SK-N-SH (cell line): ENCODE results near the gene RRP9. TPM values are rescaled to one million over a fixed set of nuclear protein-coding genes. Genes with fewer than 3 reads are reported as not detected.

ENCODE experiments used
- CTCF ChIA-PET: fragments of 300-600, 350-600 bp; formaldehyde crosslinking; extraction: SDS; loops from one replicate; lab custom pipeline; 2021; lab: Yijun Ruan, JAX
- POLR2A ChIA-PET: fragments of 350-600 bp; sonication (Branson Sonifier 250); formaldehyde crosslinking; extraction: SDS; loops from one replicate; lab custom pipeline; 2020; ENCODE audit warnings: antibody characterized with exemption, inconsistent platforms; lab: Yijun Ruan, JAX
- DNase-seq: peaks from one replicate; pipeline ENCODE4 v3.0.0; 2012
- H2AFZ ChIP-seq: fragments of 200-600 bp; sonication (generic); 2 replicates; pipeline ENCODE4 v1.8.1; 2016; ENCODE audit warnings: antibody characterized with exemption, mild to moderate bottlenecking, low read depth
- H3F3A ChIP-seq: fragments of 200-600 bp; sonication (generic); replicated peaks from 2 replicates; pipeline ENCODE3; 2016; ENCODE audit warnings: antibody characterized with exemption, mild to moderate bottlenecking; ENCODE audit not compliant: insufficient read depth
- H3K27ac ChIP-seq, 2 experiments: fragments of 200-500 bp in 1 of 2; fragments of 200-600 bp in 1 of 2; sonication (Bioruptor generic) in 1 of 2; sonication (generic), shearing (Covaris generic) in 1 of 2; 2 replicates each; pipeline versions ENCODE4 v1.5.1 to v1.6.1; 2014 to 2016; ENCODE audit warnings: low read depth in 2 of 2, inconsistent platforms in 1 of 2, low read length in 1 of 2, mild to moderate bottlenecking in 1 of 2, mixed read lengths in 1 of 2
- H3K27me3 ChIP-seq: fragments of 200-600 bp; sonication (generic), shearing (Covaris generic); 2 replicates; pipeline ENCODE4 v1.6.1; 2016; ENCODE audit warnings: mixed run types; ENCODE audit not compliant: insufficient read depth
- H3K36me3 ChIP-seq, 2 experiments: fragments of 200-500 bp in 1 of 2; fragments of 200-600 bp in 1 of 2; sonication (Bioruptor generic) in 1 of 2; sonication (generic) in 1 of 2; replicated peaks in 1 of 2; 2 replicates each; pipeline versions ENCODE3 to v1.5.1; 2014 to 2016; ENCODE audit warnings: low read length in 1 of 2, mild to moderate bottlenecking in 1 of 2; ENCODE audit not compliant: insufficient read depth in 2 of 2, control insufficient read depth in 1 of 2
- H3K4me1 ChIP-seq, 2 experiments: fragments of 200-500 bp in 1 of 2; fragments of 200-600 bp in 1 of 2; sonication (Bioruptor generic) in 1 of 2; sonication (generic), shearing (Covaris generic) in 1 of 2; 2 replicates each; pipeline versions ENCODE4 v1.5.1 to v1.6.1; 2014 to 2016; ENCODE audit warnings: low read depth in 1 of 2, low read length in 1 of 2, mixed run types in 1 of 2; ENCODE audit not compliant: insufficient read depth in 2 of 2, control insufficient read depth in 1 of 2
- H3K4me2 ChIP-seq: fragments of 200-600 bp; sonication (generic), shearing (Covaris generic); 2 replicates; pipeline ENCODE4 v1.6.1; 2017; ENCODE audit warnings: mixed run types
- H3K4me3 ChIP-seq, 2 experiments: fragments of 200-500 bp in 1 of 2; fragments of 200-600 bp in 1 of 2; sonication (Bioruptor generic) in 1 of 2; sonication (generic), shearing (Covaris generic) in 1 of 2; 2 replicates each; pipeline versions ENCODE4 v1.5.1 to v1.8.1; 2014 to 2016; ENCODE audit warnings: low read depth in 2 of 2, inconsistent platforms in 1 of 2, low read length in 1 of 2, mild to moderate bottlenecking in 1 of 2, mixed read lengths in 1 of 2, moderate library complexity in 1 of 2
- H3K79me2 ChIP-seq: fragments of 200-600 bp; sonication (generic); 2 replicates; pipeline ENCODE4 v1.8.1; 2017; ENCODE audit warnings: mild to moderate bottlenecking; ENCODE audit not compliant: insufficient read depth
- H3K9ac ChIP-seq: fragments of 200-600 bp; sonication (generic); 2 replicates; pipeline ENCODE4 v1.6.1; 2017; ENCODE audit warnings: mixed run types
- H3K9me2 ChIP-seq: fragments of 200-600 bp; sonication (generic); 2 replicates; pipeline ENCODE4 v1.6.1; 2017; ENCODE audit warnings: mixed run types
- H3K9me3 ChIP-seq: fragments of 200-600 bp; sonication (generic); 2 replicates; pipeline ENCODE4 v1.6.1; 2017; ENCODE audit warnings: mixed run types, mild to moderate bottlenecking, moderate library complexity
- H4K20me1 ChIP-seq: fragments of 200-600 bp; sonication (generic); 2 replicates; pipeline ENCODE4 v1.6.1; 2017; ENCODE audit warnings: mild to moderate bottlenecking, mixed run types; ENCODE audit not compliant: insufficient read depth
- CHD2 ChIP-seq: fragments of 150-350 bp; IDR thresholded peaks from 2 replicates; pipeline ENCODE4 v1.6.1; 2018; ENCODE audit warnings: low read length; ENCODE audit not compliant: partially characterized antibody
- EP300 ChIP-seq, 2 experiments: IDR thresholded peaks; 2 replicates each; pipeline versions ENCODE4 v1.4.0 to v1.6.1; 2012; ENCODE audit warnings: borderline replicate concordance in 1 of 2, low read depth in 1 of 2, low read length in 1 of 2
- EZH2phosphoT487 ChIP-seq: fragments of 200-600 bp; sonication (generic); IDR thresholded peaks from 2 replicates; pipeline ENCODE4 v1.6.1; 2017; ENCODE audit warnings: low read depth, mixed run types, mild to moderate bottlenecking, antibody characterized with exemption, moderate library complexity, borderline replicate concordance
- FOSL2 ChIP-seq: IDR thresholded peaks from 2 replicates; pipeline ENCODE4 v1.4.0; 2012; ENCODE audit warnings: low read depth, mild to moderate bottlenecking, moderate library complexity, borderline replicate concordance
- FOXM1 ChIP-seq: IDR thresholded peaks from 2 replicates; pipeline ENCODE4 v1.4.0; 2012; ENCODE audit warnings: low read depth, mild to moderate bottlenecking
- GATA2 ChIP-seq: sonication (generic); formaldehyde crosslinking; IDR thresholded peaks from 2 replicates; pipeline ENCODE4 v1.5.0; 2020; ENCODE audit warnings: mild to moderate bottlenecking, missing genetic modification reagents
- JUND ChIP-seq: IDR thresholded peaks from 2 replicates; pipeline ENCODE4 v1.4.0; 2012
- MAX ChIP-seq: IDR thresholded peaks from 2 replicates; pipeline ENCODE4 v1.4.0; 2012; ENCODE audit warnings: low read depth
- MEF2A ChIP-seq: IDR thresholded peaks from 2 replicates; pipeline ENCODE4 v1.4.0; 2012; ENCODE audit warnings: low read depth, borderline replicate concordance
- MXI1 ChIP-seq: IDR thresholded peaks from 2 replicates; pipeline ENCODE4 v1.6.1; 2012; ENCODE audit warnings: mild to moderate bottlenecking, low read depth, low read length, improper control_type of control experiment
- NRF1 ChIP-seq: IDR thresholded peaks from 2 replicates; pipeline ENCODE4 v1.6.1; 2012; ENCODE audit warnings: low read depth, mild to moderate bottlenecking, low read length
- PBX3 ChIP-seq: IDR thresholded peaks from 2 replicates; pipeline ENCODE4; 2012
- RAD21 ChIP-seq: IDR thresholded peaks from 2 replicates; pipeline ENCODE4 v1.6.1; 2012; ENCODE audit warnings: mild to moderate bottlenecking, low read length
- RFX5 ChIP-seq: IDR thresholded peaks from 2 replicates; pipeline ENCODE4 v1.6.1; 2012; ENCODE audit warnings: mild to moderate bottlenecking, improper control_type of control experiment, low read length
- RXRA ChIP-seq: IDR thresholded peaks from 2 replicates; pipeline ENCODE4 v1.4.0; 2012; ENCODE audit warnings: low read depth, mild to moderate bottlenecking, borderline replicate concordance
- SIN3A ChIP-seq: IDR thresholded peaks from 2 replicates; pipeline ENCODE4 v1.6.1; 2012; ENCODE audit warnings: low read depth, mild to moderate bottlenecking, low read length, moderate library complexity, borderline replicate concordance
- SMC3 ChIP-seq: IDR thresholded peaks from 2 replicates; pipeline ENCODE4 v1.6.1; 2012; ENCODE audit warnings: low read depth, low read length, improper control_type of control experiment
- TAF1 ChIP-seq: IDR thresholded peaks from 2 replicates; pipeline ENCODE4 v1.6.1; 2012; ENCODE audit warnings: low read depth, mild to moderate bottlenecking, low read length, moderate library complexity, borderline replicate concordance
- TCF12 ChIP-seq: IDR thresholded peaks from 2 replicates; pipeline ENCODE4 v1.4.0; 2012
- TEAD4 ChIP-seq: IDR thresholded peaks from 2 replicates; pipeline ENCODE4 v1.4.0; 2012; ENCODE audit warnings: mild to moderate bottlenecking, borderline replicate concordance; ENCODE audit not compliant: insufficient read depth
- WGBS: methylation state at CpG from one replicate; pipeline ENCODE4 v1.1.6; 2017; ENCODE audit warnings: low lambda C conversion rate; 5-methylcytosine and 5-hydroxymethylcytosine counted together
- polyA plus RNA-seq, 3 experiments: library from polyadenylated mRNA; depleted of rRNA; stranded (reverse); fragments of >200 nt; gene quantifications; 2 replicates each; pipeline ENCODE4 v1.2.3, GENCODE V29; 2012
- TF ChIP-seq, protein P1 (sequence below): IDR thresholded peaks from 2 replicates; pipeline ENCODE4 v1.4.0; 2012; ENCODE audit warnings: low read depth, borderline replicate concordance
- TF ChIP-seq, protein P2 (sequence below): IDR thresholded peaks from 2 replicates; pipeline ENCODE4 v1.4.0; 2012; ENCODE audit warnings: low read depth, borderline replicate concordance
- TF ChIP-seq, protein P3 (sequence below): fragments of 150-350 bp; IDR thresholded peaks from 2 replicates; pipeline ENCODE4 v1.6.1; 2016; ENCODE audit warnings: mild to moderate bottlenecking, low read depth, low read length

RRP9 gene
- polyA plus RNA-seq, 1 of the 3 experiments (the other 2 are of a cell fraction): 49.6 TPM

GRCh38 chr3:51946796-51947195 lies 5.1 kb upstream of the RRP9 start (continued):
- TF ChIP-seq, protein P1, sequence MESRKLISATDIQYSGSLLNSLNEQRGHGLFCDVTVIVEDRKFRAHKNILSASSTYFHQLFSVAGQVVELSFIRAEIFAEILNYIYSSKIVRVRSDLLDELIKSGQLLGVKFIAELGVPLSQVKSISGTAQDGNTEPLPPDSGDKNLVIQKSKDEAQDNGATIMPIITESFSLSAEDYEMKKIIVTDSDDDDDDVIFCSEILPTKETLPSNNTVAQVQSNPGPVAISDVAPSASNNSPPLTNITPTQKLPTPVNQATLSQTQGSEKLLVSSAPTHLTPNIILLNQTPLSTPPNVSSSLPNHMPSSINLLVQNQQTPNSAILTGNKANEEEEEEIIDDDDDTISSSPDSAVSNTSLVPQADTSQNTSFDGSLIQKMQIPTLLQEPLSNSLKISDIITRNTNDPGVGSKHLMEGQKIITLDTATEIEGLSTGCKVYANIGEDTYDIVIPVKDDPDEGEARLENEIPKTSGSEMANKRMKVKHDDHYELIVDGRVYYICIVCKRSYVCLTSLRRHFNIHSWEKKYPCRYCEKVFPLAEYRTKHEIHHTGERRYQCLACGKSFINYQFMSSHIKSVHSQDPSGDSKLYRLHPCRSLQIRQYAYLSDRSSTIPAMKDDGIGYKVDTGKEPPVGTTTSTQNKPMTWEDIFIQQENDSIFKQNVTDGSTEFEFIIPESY: no peak
- TF ChIP-seq FOXM1 (no peak), RXRA (no peak), MEF2A (no peak), FOSL2 (no peak), JUND (no peak)

DNA sequence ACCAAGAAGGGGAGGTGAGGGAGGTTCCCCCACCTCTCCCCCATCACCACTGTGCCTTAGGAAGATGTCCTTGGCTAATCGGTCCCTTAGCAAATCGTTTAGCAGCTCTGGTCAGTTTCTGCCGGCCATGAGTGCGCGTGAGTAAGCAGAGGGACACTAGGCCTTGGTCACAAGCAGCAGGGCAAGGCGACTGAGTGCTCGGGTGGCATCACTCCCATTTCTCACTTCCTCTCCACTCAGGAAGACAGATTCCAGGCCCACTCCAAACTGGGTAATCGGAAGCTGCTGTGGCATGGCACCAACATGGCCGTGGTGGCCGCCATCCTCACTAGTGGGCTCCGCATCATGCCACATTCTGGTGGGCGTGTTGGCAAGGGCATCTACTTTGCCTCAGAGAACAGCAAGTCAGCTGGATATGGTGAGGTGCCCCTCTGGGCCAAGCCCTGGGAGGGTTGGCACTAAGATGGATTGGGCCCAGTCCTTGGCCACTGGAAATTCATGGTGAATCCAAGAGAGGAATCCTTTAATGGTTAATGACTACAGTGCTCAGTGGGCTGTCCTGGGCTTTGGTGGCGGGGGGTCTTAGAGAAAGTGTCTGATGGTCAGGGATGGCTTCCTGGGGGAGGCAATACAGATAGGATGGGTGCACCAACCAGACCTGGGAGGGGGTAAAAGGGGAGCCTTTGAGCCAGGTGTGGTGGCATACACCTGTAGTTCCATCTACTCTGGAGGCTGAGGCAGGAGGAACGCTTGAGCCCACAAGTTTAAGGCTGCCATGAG lies 4.4 kb upstream of the RRP9 start:
- peaks cover 0 to 2% of the 10 kb centered on the region in 2 experiments for H3K36me3 ChIP-seq
- TF ChIP-seq RAD21: no peak
- TF ChIP-seq, protein P2, sequence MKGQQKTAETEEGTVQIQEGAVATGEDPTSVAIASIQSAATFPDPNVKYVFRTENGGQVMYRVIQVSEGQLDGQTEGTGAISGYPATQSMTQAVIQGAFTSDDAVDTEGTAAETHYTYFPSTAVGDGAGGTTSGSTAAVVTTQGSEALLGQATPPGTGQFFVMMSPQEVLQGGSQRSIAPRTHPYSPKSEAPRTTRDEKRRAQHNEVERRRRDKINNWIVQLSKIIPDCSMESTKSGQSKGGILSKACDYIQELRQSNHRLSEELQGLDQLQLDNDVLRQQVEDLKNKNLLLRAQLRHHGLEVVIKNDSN: no peak
- no peak for TF ChIP-seq CHD2
- TF ChIP-seq SMC3: no peak
- no peak for TF ChIP-seq FOXM1
- TF ChIP-seq, protein P1: no peak
- TF ChIP-seq NRF1: no peak
- TF ChIP-seq JUND: no peak
- TF ChIP-seq TCF12: no peak
- TF ChIP-seq MXI1: no peak
- TF ChIP-seq EZH2phosphoT487: no peak
- no peak for TF ChIP-seq TEAD4
- TF ChIP-seq RFX5: no peak
- TF ChIP-seq, protein P3, sequence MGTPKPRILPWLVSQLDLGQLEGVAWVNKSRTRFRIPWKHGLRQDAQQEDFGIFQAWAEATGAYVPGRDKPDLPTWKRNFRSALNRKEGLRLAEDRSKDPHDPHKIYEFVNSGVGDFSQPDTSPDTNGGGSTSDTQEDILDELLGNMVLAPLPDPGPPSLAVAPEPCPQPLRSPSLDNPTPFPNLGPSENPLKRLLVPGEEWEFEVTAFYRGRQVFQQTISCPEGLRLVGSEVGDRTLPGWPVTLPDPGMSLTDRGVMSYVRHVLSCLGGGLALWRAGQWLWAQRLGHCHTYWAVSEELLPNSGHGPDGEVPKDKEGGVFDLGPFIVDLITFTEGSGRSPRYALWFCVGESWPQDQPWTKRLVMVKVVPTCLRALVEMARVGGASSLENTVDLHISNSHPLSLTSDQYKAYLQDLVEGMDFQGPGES: no peak
- no peak for TF ChIP-seq MAX
- no peak for TF ChIP-seq SIN3A
- TF ChIP-seq PBX3: no peak
- no peak for TF ChIP-seq TAF1
- TF ChIP-seq EP300 (IDR thresholded peaks at IDR 0.05; ENCODE audit: borderline replicate concordance in 1 of 2, low read depth in 1 of 2, low read length in 1 of 2): no peak
- TF ChIP-seq GATA2 (CRISPR knock-in tag): no peak
- H3K4me2 ChIP-seq: no peak overlapping the region
- no peaks in the 10 kb centered on the region for H3K9me3 ChIP-seq
- no peak overlapping the region for H3K27ac ChIP-seq
- H3F3A ChIP-seq: peaks cover under 1% of the 10 kb centered on the region
- WGBS: 90% methylated on average over 11 of the region's 14 CpGs
- H3K9ac ChIP-seq: no peak overlapping the region
- ChIA-PET CTCF (interaction anchor here (0.6 to 5.3 kb wide), 7 partner anchors 9 to 407 kb away, joined by 3 to 80 read pairs (median 5); partner anchors contain the start of genes ABHD14A, ABHD14B and GPR62), POLR2A (interaction anchor here (1.4 kb wide), 1 partner anchor 28 kb away, joined by 3 read pairs; the partner anchor contains the start of gene ABHD14B)
- no peaks in the 10 kb centered on the region for H4K20me1 ChIP-seq
- no peak for DNase-seq
- H3K9me2 ChIP-seq: no peaks in the 10 kb centered on the region
- H3K4me1 ChIP-seq: peaks cover 11 to 14% of the 10 kb centered on the region in 2 experiments; a peak in 3 of 4 replicates
- peaks cover 5% of the 10 kb centered on the region for H3K79me2 ChIP-seq
- no peak overlapping the region for H3K4me3 ChIP-seq
- no peak overlapping the region for H2AFZ ChIP-seq
- no peaks in the 10 kb centered on the region for H3K27me3 ChIP-seq
